Measurements from ENCODE around the gene KIAA1755. TPM values are rescaled to one million over a fixed set of nuclear protein-coding genes. Genes with fewer than 3 reads are reported as not detected.

The KIAA1755 gene
- total RNA-seq, 1 experiment from 2014 or later = 0.44 TPM

DNA sequence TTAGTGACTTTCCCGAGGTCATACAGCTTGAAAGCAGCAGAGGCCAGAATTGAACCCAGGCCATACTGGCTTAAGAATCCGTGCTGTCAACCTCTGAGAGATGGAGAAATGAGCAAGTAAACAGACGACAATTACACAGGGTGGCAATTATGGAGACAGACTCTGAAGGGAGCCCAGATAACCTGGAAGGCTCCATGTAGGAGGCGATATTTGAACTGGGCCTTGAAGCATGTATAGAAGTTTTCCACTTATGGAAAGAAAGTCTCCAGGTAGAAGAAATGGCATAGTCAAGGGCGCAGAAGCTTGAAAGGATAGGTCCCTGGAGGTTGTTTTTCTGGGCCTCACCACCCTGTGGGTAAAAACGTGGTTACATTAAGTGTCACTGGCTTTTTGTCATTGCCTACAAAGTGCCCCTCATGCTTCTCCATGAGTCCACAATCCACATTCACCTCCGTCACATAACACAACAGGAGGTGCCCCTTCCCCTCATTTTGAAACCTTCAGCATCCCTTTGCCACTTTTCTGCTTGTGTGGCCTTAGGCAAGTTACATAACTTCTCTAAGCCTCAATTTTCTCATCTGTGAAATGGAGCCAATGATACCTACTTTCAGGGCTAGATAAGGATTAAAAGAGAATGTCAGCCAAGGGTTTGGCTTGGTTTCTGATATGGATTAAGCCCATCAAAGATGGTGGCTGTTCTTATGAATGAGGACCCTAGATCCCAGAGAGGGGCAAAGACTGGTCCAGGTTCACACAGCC is 37.6 kb upstream of the KIAA1755 start:
- no peak for DNase-seq
- intact Hi-C loops (cut with micrococcal nuclease) = no loop called here
- no peak overlapping the region for H3K27ac ChIP-seq (ENCODE audit: low read length)
- H3K4me2 ChIP-seq (ENCODE audit: low read length) = no peak overlapping the region
- H3K9me2 ChIP-seq (replicated peaks; ENCODE audit: low read length) = no peaks in the 10 kb centered on the region
- no peaks in the 10 kb centered on the region for H3K79me2 ChIP-seq (ENCODE audit: low read length)
- no peaks in the 10 kb centered on the region for H3K36me3 ChIP-seq (ENCODE audit: low read depth, low read length)
- ATAC-seq = no peak
- H2AFZ ChIP-seq (ENCODE audit: low read length) = no peak overlapping the region
- CTCF ChIA-PET = no interaction called here
- H3K4me1 ChIP-seq (ENCODE audit: insufficient read depth, low read length) = peaks cover 11% of the 10 kb centered on the region
- no peaks in the 10 kb centered on the region for H3F3A ChIP-seq (ENCODE audit: low read length, unreplicated experiment)
- POLR2A ChIA-PET (ENCODE audit: unreplicated experiment) = interaction anchor here (0.6 kb wide), 1 partner anchor 34 kb away, joined by 3 read pairs; no protein-coding TSS in a partner anchor
- TF ChIP-seq EZH2 (IDR thresholded peaks at IDR 0.05; ENCODE audit: low read length, unreplicated experiment) (no peak), EZH2phosphoT487 (IDR thresholded peaks at IDR 0.05; ENCODE audit: borderline replicate concordance, low read length) (no peak)
- TF ChIP-seq, protein P1, sequence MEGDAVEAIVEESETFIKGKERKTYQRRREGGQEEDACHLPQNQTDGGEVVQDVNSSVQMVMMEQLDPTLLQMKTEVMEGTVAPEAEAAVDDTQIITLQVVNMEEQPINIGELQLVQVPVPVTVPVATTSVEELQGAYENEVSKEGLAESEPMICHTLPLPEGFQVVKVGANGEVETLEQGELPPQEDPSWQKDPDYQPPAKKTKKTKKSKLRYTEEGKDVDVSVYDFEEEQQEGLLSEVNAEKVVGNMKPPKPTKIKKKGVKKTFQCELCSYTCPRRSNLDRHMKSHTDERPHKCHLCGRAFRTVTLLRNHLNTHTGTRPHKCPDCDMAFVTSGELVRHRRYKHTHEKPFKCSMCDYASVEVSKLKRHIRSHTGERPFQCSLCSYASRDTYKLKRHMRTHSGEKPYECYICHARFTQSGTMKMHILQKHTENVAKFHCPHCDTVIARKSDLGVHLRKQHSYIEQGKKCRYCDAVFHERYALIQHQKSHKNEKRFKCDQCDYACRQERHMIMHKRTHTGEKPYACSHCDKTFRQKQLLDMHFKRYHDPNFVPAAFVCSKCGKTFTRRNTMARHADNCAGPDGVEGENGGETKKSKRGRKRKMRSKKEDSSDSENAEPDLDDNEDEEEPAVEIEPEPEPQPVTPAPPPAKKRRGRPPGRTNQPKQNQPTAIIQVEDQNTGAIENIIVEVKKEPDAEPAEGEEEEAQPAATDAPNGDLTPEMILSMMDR (conservative IDR thresholded peaks at IDR 0.05; ENCODE audit: low read depth, low read length) = no peak
- no peaks in the 10 kb centered on the region for H3K9me3 ChIP-seq (ENCODE audit: low read length)
- H3K4me3 ChIP-seq (ENCODE audit: low read length) = no peak overlapping the region
- no peak overlapping the region for H3K9ac ChIP-seq (ENCODE audit: low read length)
- no peaks in the 10 kb centered on the region for H3K27me3 ChIP-seq (ENCODE audit: low read length)
- no peaks in the 10 kb centered on the region for H4K20me1 ChIP-seq (ENCODE audit: low read length)
- no TSS peak for BruUV-seq (replicated peaks)

DNA sequence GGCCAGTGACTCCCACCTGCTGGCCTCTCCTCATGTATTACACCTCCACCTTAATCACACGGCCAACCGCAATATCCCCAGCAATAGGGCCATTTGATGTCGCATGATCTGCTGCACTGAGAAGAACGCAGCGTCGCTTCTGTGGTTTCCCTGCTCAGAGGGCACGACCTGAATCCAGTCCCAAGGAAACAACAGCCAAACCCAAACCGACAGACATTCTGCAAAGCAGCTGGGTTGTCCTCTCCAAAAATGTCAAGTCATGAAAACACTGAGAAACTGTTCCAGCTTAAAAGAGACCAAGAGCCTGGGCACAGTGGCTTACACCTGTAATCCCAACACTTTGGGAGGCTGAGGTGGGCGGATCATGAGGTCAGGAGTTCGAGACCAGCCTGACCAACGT is 35.9 kb upstream of the KIAA1755 start:
- no peak overlapping the region for H2AFZ ChIP-seq (ENCODE audit: low read length)
- no peak overlapping the region for H3K9ac ChIP-seq (ENCODE audit: low read length)
- no peak overlapping the region for H3K27ac ChIP-seq (ENCODE audit: low read length)
- H3F3A ChIP-seq (ENCODE audit: low read length, unreplicated experiment) = no peaks in the 10 kb centered on the region
- H3K9me2 ChIP-seq (replicated peaks; ENCODE audit: low read length) = no peaks in the 10 kb centered on the region
- DNase-seq (no peak), ATAC-seq (no peak)
- no peak for TF ChIP-seq EZH2 (IDR thresholded peaks at IDR 0.05; ENCODE audit: low read length, unreplicated experiment)
- TF ChIP-seq, protein P1 (conservative IDR thresholded peaks at IDR 0.05; ENCODE audit: low read depth, low read length) = no peak
- no peak for TF ChIP-seq EZH2phosphoT487 (IDR thresholded peaks at IDR 0.05; ENCODE audit: borderline replicate concordance, low read length)
- POLR2A ChIA-PET (ENCODE audit: unreplicated experiment) = no interaction called here
- no peaks in the 10 kb centered on the region for H3K27me3 ChIP-seq (ENCODE audit: low read length)
- H3K4me3 ChIP-seq (ENCODE audit: low read length) = no peak overlapping the region
- no peaks in the 10 kb centered on the region for H3K79me2 ChIP-seq (ENCODE audit: low read length)
- H3K4me1 ChIP-seq (ENCODE audit: insufficient read depth, low read length) = peaks cover 11% of the 10 kb centered on the region
- CTCF ChIA-PET = no interaction called here
- H3K9me3 ChIP-seq (ENCODE audit: low read length) = no peaks in the 10 kb centered on the region
- H4K20me1 ChIP-seq (ENCODE audit: low read length) = no peaks in the 10 kb centered on the region
- intact Hi-C loops (cut with micrococcal nuclease) = no loop called here
- H3K36me3 ChIP-seq (ENCODE audit: low read depth, low read length) = no peaks in the 10 kb centered on the region
- no TSS peak for BruUV-seq (replicated peaks)
- no peak overlapping the region for H3K4me2 ChIP-seq (ENCODE audit: low read length)

DNA sequence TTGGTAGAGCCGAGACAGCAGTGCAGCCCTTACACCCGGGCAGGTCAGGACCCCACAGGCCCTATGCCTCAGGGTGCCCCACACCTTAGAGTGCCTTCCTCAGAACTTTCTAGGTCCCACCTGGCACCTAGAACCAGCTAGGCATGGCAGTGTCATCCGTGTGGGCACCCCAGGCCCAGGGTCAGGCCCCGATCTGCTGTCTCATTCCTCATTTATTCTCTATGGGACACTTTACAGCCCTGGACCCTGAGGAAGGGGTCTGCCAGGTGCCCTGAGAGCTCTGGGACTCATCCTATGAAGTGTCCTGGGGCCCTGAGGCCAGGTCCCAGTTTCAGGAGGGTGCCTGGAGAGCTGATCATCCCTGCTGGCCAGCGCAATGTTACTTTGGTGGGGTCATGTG is 35.3 kb upstream of the KIAA1755 start:
- ATAC-seq (no peak), DNase-seq (no peak)
- Histone ChIP-seq H2AFZ (ENCODE audit: low read length) (no peak overlapping the region), H3K9ac (ENCODE audit: low read length) (no peak overlapping the region), H3K79me2 (ENCODE audit: low read length) (no peaks in the 10 kb centered on the region), H3K4me3 (ENCODE audit: low read length) (no peak overlapping the region), H3K4me1 (ENCODE audit: insufficient read depth, low read length) (peaks cover 11% of the 10 kb centered on the region), H3K36me3 (ENCODE audit: low read depth, low read length) (no peaks in the 10 kb centered on the region), H3K27ac (ENCODE audit: low read length) (no peak overlapping the region), H3K9me2 (replicated peaks; ENCODE audit: low read length) (no peaks in the 10 kb centered on the region), H3K27me3 (ENCODE audit: low read length) (no peaks in the 10 kb centered on the region), H3K9me3 (ENCODE audit: low read length) (no peaks in the 10 kb centered on the region), H3F3A (ENCODE audit: low read length, unreplicated experiment) (no peaks in the 10 kb centered on the region), H4K20me1 (ENCODE audit: low read length) (no peaks in the 10 kb centered on the region), H3K4me2 (ENCODE audit: low read length) (no peak overlapping the region)
- intact Hi-C loops (cut with micrococcal nuclease) = no loop called here
- ChIA-PET CTCF (no interaction called here), POLR2A (ENCODE audit: unreplicated experiment) (no interaction called here)
- TF ChIP-seq, protein P1 (conservative IDR thresholded peaks at IDR 0.05; ENCODE audit: low read depth, low read length) = no peak
- TF ChIP-seq EZH2phosphoT487 (IDR thresholded peaks at IDR 0.05; ENCODE audit: borderline replicate concordance, low read length) (no peak), EZH2 (IDR thresholded peaks at IDR 0.05; ENCODE audit: low read length, unreplicated experiment) (no peak)
- no TSS peak for BruUV-seq (replicated peaks)

Data from PC-3 (cell line).